SH-SY5Y (cell line): ENCODE measurements around the gene TREH.

Source experiments
- GATA2 ChIP-seq: IDR thresholded peaks from 2 replicates; pipeline ENCODE4 v1.6.1; 2011; ENCODE audit warnings: mild to moderate bottlenecking, low read depth, low read length
- GATA3 ChIP-seq: IDR thresholded peaks from 2 replicates; pipeline ENCODE4 v1.6.1; 2011; ENCODE audit warnings: low read depth, mild to moderate bottlenecking, low read length, moderate library complexity

Gene TREH, protein sequence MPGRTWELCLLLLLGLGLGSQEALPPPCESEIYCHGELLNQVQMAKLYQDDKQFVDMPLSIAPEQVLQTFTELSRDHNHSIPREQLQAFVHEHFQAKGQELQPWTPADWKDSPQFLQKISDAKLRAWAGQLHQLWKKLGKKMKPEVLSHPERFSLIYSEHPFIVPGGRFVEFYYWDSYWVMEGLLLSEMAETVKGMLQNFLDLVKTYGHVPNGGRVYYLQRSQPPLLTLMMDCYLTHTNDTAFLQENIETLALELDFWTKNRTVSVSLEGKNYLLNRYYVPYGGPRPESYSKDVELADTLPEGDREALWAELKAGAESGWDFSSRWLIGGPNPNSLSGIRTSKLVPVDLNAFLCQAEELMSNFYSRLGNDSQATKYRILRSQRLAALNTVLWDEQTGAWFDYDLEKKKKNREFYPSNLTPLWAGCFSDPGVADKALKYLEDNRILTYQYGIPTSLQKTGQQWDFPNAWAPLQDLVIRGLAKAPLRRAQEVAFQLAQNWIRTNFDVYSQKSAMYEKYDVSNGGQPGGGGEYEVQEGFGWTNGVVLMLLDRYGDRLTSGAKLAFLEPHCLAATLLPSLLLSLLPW

DNA sequence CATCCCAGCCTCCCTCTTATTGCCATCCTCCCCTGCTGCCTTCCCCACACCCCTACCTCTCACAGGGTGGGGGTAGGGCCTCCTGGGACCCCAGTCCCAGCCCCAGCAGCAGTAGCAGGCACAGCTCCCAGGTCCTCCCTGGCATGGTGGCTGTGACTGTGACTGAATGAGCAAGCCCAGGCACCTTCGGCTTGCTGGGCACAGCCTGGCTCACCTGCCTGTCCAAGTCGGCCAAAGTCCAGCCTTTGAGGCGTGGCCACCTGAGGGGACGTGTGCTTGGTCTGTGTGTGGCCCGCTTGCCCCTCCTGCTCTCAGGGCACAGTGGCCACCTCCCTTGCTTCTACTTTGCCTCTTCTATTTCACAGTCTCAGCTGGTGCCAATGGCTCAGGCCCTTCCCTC, at the start of gene TREH:
TREH (minus strand) TSS at position 168 of the 400 bp plus-strand sequence; CDS start at position 145, 23 bp downstream.
- TF ChIP-seq GATA2 (no peak), GATA3 (no peak)

DNA sequence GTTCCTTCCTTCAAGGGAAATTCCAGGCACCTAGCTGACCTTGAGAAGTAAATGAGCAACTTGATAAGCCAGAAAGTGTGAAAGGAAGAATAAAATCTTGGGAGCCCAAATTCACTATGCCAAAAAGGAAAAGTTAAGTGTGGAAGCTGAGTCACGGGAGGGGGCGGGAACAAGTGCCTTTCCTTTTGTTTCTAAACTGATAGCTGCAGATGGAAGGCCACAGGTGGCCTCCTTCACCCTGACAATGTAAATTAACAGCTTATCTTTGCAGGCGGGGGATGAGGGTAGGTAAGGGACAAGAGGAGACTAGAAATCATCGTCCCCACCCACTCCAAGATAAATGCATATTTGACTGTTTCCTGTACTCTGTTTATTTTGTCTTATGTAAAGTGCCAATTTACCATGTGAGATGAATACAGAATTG, 36.4 kb upstream of the TREH start:
- TF ChIP-seq GATA3, result no peak
- TF ChIP-seq GATA2, result no peak

DNA sequence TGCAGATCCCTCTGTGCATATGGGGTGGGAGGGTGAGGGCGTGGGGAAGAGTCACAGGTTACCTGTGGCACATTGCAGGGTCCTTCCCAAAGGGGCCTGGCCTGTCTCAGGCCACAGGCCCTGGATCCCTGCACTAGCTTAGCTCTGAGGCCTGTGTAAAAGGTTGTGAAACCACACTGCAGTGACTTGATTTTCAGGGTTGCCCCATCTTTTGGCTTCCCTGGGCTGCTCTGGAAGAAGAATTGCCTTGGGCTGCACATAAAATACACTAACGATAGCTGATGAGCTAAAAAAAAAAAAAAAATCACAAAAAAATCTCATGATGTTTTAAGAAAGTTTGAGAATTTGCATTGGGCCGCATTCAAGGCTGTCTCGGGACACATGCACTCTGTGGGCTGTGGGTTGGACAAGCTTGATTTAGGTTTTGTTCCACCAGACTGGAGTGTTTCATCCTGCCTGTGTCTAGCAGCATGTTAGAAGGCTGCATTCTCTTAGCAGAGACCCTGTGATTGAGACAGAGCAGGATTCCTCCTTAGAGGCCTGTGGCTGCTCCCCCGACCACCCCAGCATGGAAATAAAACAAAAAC, 35.9 kb upstream of the TREH start:
- no peak for TF ChIP-seq GATA3
- TF ChIP-seq GATA2, result no peak

DNA sequence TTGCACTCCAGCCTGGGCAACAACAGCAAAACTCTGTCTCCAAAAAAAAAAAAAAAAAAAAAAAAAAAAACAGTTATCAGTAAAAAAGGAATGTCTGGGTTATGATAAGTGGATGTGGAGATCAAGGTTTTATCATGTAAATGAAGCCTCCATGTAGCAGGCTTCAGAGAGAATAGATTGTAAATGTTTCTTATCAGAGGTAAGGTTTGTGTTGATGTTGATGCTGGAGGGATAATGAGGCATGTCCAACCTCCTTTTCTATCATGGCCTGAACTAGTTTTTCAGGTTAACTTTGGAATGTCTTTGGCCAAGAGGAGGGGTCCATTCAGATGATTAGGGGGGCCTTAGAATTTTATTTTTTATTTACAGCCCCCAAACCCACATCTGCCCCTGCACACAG, 35.4 kb upstream of the TREH start:
- no peak for TF ChIP-seq GATA2
- no peak for TF ChIP-seq GATA3

DNA sequence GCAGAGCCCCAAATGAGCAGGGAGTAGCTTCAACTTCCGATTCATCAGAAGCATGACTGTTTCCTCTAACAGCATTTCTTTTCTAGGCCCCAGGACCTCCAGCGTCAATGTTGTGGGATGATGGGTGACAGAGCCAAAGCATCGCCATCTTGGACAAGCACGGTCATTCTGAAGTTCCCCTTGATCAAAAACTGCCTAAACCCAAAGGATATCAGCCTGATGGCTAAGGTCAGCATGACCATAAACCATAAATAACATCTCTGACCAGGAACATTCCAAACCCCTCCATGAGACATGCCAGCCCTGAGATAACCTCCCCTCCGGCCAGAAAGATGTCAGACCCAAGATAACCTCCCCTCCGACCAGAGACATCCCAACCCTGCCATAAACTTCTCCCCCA, 28.8 kb upstream of the TREH start:
- TF ChIP-seq GATA3 (no peak), GATA2 (no peak)

DNA sequence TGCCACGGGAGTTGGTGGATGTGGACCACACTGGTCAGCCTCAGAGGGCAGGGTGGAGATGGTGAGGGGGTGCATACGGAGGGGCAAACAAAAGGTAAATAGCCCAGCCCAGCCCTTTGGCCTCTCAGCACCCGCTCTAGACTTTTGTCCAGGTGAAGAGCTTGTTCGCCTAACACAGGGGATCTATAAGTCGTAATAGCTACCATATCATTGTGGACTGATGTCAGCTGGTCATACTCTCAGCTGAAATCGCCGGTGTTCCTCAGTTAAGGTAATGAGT, 27.0 kb upstream of the TREH start:
- TF ChIP-seq GATA3 (no peak), GATA2 (no peak)

DNA sequence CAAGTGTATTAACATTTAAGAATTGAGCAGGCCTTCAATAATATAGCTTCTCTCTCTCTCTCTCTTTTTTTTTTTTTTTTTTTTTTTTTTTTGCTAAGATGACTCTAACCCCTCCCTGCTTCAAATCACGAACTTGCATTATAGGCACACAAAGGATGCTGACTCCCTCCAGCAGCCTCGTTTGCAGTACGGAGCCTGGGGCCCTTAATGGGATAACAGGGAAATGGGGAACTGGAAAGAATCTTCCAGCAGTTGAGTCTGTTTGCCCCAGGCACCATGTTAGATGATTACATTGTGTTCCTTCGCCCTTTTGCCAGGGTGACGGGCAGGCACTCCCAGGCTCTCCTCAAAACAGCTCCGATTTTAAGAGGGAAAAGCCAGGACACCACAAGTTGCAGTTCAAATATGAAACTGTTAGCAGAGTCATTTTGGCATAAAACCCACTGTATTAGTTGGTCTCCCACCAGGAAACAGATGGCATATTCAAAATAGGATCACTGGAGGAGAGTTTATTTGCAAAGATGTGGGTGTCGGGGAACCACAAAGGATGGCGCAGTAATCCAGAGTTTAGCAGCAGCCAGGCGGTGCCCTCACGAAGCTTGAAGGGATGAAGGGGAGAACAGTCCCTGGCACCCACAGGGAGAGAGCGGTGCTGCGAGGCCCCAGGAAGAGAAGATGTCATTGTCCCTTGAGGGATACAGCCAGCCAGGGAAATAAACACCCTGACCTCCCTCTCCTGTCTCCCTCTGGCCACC, 26.5 kb upstream of the TREH start:
- TF ChIP-seq GATA3 (no peak), GATA2 (no peak)

DNA sequence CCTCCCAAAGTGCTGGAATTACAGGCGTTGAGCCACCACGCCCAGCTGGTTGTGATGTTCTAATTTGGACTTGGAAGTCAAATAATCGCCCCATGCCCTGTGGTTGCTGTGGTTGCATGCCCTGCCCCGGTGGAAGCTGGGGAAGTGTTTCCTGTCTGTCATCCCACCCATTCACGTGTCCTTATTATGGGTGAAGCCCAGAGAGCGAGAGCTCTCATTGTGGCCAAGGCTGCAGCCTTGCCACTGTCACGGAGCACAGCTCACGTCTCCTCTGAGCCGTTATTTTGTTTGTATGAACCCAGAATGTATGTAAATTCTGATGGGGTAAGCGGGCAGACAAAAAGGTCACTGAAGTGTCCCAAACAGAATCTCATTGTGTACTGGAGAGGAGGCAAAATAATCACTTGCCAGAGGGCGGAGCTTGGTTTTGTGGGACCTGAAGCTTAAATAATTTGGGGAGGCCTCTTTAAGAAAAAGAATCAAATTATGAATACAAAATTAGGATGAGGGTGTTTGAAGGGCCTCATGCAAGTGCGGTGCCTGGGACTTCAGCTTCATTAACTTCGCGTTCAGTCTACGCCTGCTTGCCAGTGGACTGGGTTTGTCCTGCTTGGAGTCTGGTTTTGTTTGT, 25.8 kb upstream of the TREH start:
- no peak for TF ChIP-seq GATA2
- TF ChIP-seq GATA3, result no peak

DNA sequence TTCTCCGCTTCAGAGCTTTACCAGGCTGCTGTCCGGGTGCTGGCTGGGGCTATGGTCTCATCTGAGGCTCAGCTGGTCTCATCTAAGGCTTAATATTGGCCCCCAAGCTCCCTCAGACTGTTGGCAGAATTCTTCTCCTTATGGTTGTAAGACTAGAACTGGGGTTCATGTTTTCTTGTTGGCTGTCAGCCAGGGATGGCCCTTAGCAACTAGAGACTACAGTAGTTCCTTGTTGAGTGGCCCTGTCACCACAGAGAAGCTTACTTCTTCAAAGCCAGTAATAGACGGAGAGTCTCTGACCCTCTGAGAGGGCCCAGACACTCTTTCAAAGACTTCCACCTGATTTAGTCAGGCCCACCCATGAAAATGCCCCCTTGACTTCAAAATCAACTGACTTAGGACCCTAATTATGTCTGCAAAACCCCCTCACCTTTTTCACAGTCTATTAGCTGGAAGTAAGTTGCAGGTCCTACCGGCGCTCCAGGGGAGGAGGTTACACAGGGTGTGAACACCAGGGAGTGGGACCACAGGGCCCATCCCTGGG, 24.2 kb upstream of the TREH start:
- no peak for TF ChIP-seq GATA3
- no peak for TF ChIP-seq GATA2

DNA sequence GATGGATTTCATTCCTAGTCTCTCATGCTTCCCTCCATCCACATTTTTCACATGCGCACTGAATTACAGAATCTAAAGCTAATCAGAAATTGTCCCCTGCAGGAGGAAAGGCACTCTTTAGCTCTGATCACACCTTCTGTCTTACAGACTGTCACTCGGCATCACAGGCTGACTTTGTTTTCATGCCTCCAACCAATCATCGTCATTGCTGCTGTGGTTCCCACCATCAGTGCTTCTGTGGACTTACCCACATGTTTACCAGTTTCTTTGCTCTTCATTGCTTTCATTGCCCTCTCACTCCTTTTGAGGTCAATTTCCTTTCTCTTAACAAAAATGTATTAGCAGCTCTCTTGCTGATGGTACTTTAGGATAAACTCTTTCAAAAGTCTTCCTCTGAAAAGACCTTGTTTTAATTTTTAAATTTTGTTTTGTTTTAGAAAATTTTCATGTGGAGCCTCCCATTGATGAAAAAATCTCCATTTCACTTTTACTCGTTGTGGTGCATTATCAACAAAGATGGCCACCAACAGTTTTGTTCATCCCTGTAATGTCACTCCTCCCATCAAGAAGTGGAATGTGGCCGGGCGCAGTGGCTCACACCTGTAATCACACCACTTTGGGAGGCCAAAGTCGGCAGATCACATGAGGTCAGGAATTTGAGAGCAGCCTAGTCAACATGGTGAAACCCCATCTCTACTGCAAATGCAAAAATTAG, 20.2 kb upstream of the TREH start:
- no peak for TF ChIP-seq GATA2
- TF ChIP-seq GATA3, result no peak

DNA sequence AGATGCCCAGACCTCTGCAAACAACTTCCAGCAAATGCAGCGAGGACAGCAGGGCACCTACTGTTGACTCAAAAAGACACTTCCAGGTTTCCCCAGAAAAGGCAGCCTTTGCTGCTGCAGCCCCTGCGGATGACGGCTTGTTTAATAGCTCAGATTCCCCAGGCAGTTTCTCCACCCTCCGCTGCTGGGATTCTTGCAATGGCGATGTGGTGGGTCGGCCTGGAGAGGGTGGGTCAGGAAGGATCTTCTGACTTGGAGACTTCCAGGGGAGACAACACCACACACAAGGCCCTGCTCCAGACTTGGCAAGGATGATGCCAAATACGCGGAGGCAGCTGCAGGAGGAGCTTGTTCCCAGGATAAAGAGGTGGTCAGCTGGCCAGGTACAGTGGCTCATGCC, 17.9 kb upstream of the TREH start:
- TF ChIP-seq GATA2 (no peak), GATA3 (no peak)

DNA sequence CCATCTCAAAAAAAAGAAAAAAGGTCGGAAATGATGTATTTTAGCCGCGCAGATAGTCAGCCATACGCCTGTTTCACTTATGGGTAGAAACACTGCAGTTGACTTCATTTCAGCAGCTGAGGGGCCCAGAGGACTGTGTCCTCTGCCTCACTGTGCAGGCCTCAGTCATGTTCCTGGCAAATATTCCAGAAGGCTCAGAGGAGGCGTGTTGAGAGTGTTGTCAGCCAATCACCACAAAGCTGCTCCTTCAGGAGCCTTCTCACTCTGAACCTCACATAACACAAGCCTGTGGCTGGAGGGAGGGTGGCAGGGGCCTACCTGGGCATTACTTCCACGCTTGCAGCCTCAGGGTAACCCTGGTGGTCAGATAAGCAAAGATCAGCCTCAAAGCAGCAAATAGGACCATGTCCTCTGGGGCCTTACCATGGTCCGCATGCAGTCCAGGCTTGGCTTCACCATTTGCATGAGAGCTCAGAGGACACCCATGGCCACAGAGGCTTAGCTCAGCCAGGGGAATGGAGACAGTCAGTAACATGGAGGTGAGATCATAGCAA, 17.3 kb upstream of the TREH start:
- TF ChIP-seq GATA2, result no peak
- no peak for TF ChIP-seq GATA3

DNA sequence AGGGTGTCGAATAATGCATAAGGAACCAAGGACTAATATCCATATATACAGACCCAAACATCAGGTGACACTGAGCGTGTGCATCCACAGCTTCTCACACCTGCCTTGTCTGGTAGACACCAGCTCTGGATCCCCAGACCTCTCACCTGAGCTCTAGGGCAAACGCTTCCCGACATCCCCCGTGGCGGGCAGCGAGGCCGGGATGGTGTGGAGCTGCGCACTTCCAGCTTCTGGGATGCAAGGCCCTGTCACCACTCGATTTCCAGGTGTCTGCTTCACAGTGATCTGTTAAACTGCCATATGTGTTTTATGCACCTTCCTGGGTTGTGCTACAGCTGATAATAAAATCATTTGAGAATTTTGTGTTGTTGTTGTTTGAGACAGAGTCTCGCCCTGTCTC, 15.3 kb upstream of the TREH start:
- TF ChIP-seq GATA2, result no peak
- no peak for TF ChIP-seq GATA3
